ENCODE data around the gene ADGRD2.

The ADGRD2 gene

GRCh38 chr9:124514125-124514524 lies 63.9 kb downstream of the ADGRD2 start:
- no peak for DNase-seq

GRCh38 chr9:124514874-124515273 lies 64.6 kb downstream of the ADGRD2 start:
- DNase-seq, result no peak

- no peak for DNase-seq
Observed at GRCh38 chr9:124517600-124517999, 67.3 kb downstream of the ADGRD2 start.

GRCh38 chr9:124518116-124518515 lies 67.9 kb downstream of the ADGRD2 start:
- no peak for DNase-seq

GRCh38 chr9:124520206-124520596 lies 70.0 kb downstream of the ADGRD2 start:
- no peak for DNase-seq

- no peak for DNase-seq
Observed at GRCh38 chr9:124521142-124521541, 70.9 kb downstream of the ADGRD2 start.

- DNase-seq, result no peak
Observed at GRCh38 chr9:124522121-124523098, 72.2 kb downstream of the ADGRD2 start.

GRCh38 chr9:124526174-124526573 lies 75.9 kb downstream of the ADGRD2 start:
- DNase-seq, result no peak

GRCh38 chr9:124527781-124528180 lies 77.5 kb downstream of the ADGRD2 start:
- DNase-seq, result no peak
